Effector CD8-positive, alpha-beta T cell (primary cell): ENCODE data around the gene CEL.
"Not testable (repeated sequence)": the region's sequence is repeated elsewhere in the genome, so short reads cannot be mapped to it uniquely, and the experiment has no call there.

Experiments
- DNase-seq: peaks from one replicate; lab custom pipeline; 2025; lab: John Stamatoyannopoulos, UW

The CEL gene

GRCh38 chr9:133046900-133047295, 14.9 kb upstream of the CEL start:
- no peak for DNase-seq

GRCh38 chr9:133048595-133048994, 13.2 kb upstream of the CEL start:
- DNase-seq = no peak

- no peak for DNase-seq
Measured at GRCh38 chr9:133049043-133049442, 12.7 kb upstream of the CEL start.

GRCh38 chr9:133050142-133050541, 11.6 kb upstream of the CEL start:
- DNase-seq = no peak

- no peak for DNase-seq
Measured at GRCh38 chr9:133050781-133051180, 11.0 kb upstream of the CEL start.

GRCh38 chr9:133051281-133051900, 10.4 kb upstream of the CEL start:
- no peak for DNase-seq

GRCh38 chr9:133051966-133052539, 9.7 kb upstream of the CEL start:
- no peak for DNase-seq

- DNase-seq = no peak
Measured at GRCh38 chr9:133054194-133054890, 7.4 kb upstream of the CEL start.

GRCh38 chr9:133054966-133055365, 6.8 kb upstream of the CEL start:
- DNase-seq = no peak

GRCh38 chr9:133055788-133056420, 5.9 kb upstream of the CEL start:
- DNase-seq = no peak

- no peak for DNase-seq
Measured at GRCh38 chr9:133056533-133056932, 5.2 kb upstream of the CEL start.

GRCh38 chr9:133057006-133057405, 4.8 kb upstream of the CEL start:
- DNase-seq = no peak

- DNase-seq = no peak
Measured at GRCh38 chr9:133057553-133057952, 4.2 kb upstream of the CEL start.

- no peak for DNase-seq
Measured at GRCh38 chr9:133058071-133058470, 3.7 kb upstream of the CEL start.

GRCh38 chr9:133058550-133059320, 3.0 kb upstream of the CEL start:
- no peak for DNase-seq

- DNase-seq = no peak
Measured at GRCh38 chr9:133059623-133060022, 2.2 kb upstream of the CEL start.

GRCh38 chr9:133060417-133060841, 1.4 kb upstream of the CEL start:
- no peak for DNase-seq

GRCh38 chr9:133061019-133061763, 590 bp upstream of the CEL start:
- not testable (repeated sequence) for DNase-seq

GRCh38 chr9:133062569-133062968, 788 bp downstream of the CEL start:
- not testable (repeated sequence) for DNase-seq

GRCh38 chr9:133063159-133063499, 1.3 kb downstream of the CEL start:
- no peak for DNase-seq

- DNase-seq = no peak
Measured at GRCh38 chr9:133063500-133064231, 1.9 kb downstream of the CEL start.
